NOMO-1 (cell line): ENCODE measurements around the gene GNA12.
"Not testable (repeated sequence)": the region's sequence is repeated elsewhere in the genome, so short reads cannot be mapped to it uniquely, and the experiment has no call there.

ENCODE experiments used
- DNase-seq, 2 experiments: peaks; one replicate each; lab custom pipeline; 2025; ENCODE audit not compliant: unreplicated experiment in 2 of 2; lab: John Stamatoyannopoulos, UW

The GNA12 gene

GRCh38 chr7:2686101-2686500 is 158.0 kb downstream of the GNA12 start:
- no peak for DNase-seq

GRCh38 chr7:2684501-2684900 is 159.6 kb downstream of the GNA12 start:
- DNase-seq, result no peak

- no peak for DNase-seq
Observed at GRCh38 chr7:2681929-2682799, 161.9 kb downstream of the GNA12 start.

GRCh38 chr7:2680792-2681490 is 163.2 kb downstream of the GNA12 start:
- peak; percentile 61 to 65 for DNase-seq

GRCh38 chr7:2680256-2680655 is 163.9 kb downstream of the GNA12 start:
- no peak for DNase-seq

GRCh38 chr7:2679135-2680127 is 164.7 kb downstream of the GNA12 start:
- DNase-seq, result not testable (repeated sequence)

- DNase-seq, result not testable (repeated sequence)
Observed at GRCh38 chr7:2678454-2678853, 165.7 kb downstream of the GNA12 start.
